ENCODE measurements around the gene CACNA1F.

The CACNA1F gene

DNA sequence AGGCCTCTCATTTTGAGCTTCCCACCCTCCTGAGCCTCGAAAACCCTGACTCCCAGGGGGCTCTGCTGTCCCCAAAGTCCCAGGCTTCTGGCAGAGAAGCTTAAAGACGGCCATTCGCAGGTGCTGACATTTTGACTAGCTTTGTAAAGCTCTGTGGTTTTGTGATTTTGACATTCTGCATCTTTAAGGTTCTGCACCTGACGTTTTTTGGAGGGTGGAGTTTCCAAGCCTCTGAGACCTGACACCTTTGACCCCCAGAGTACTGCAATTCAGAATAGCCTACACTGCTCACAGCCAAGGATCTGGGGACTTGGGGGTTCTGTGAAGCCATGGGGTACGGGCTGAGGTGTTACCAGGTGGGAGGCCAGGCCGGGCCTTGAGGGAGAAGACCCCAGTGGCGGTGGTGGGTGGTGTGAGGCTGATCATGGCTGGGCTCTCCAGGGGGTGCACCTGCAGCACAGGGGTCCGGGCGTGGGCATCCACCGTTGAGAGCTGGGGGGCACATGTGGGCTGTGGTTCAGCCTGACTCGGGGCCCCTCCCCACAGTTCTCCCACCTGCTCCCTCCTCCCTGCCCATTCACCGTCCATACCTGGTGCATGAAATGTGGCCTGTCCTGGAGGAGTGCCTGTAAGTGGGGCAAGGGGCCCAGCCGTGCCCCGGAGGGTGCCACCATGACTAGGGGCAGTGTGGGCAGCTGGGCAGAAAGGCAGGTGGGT is 24.1 kb upstream of the CACNA1F start:
- no peak for DNase-seq

DNA sequence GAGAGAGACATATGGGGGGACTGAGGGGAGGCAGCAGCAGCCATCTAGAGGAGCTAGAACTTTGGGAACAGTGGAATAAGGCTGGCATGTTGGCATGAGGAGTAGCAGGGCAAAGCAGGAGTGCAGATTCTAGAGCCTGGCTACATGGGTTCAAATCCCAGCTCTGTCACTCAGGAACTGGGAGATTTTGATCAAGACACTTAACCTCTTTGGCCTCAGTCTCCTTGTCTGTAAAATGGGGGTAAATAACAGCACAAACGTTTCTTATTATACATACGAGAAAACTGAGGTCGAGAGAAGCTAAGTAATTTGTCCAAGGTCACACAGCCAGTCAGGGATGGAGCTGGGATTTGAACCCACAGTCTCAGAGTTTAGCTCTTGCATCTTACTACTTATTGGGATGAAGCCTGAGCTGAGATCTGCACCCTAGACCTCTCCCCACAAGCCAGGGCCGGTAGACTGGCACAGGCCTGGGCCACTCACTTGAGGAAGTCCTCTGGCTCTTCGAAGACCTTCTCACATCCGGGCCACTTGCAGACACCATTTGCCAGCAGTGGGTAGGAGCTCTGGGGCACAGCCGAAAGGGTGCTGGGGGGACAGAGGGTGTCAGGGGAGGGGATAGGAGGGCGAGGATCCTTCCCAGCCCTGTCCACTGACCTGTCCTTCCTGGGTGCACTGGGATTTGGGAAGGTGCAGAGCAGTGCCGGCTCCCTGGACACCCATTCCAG is 23.3 kb upstream of the CACNA1F start:
- DNase-seq: no peak

DNA sequence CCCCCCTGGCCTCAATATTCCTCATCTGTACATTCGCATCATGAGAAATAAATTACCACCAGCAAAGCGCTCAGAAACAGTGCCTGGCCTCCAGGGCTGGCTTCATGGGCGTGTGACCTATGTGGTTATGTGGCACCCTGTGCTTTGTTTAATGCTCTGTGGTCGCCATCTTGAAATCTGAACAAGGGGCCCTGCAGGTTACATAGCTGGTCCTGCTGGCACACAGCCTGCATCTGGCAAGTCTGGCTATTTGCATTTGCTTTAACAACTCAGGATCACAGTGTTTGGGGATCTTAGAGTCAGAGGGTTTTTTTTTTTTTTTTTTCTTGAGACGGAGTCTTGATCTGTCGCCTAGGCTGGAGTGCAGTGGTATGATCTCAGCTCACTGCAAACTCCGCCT is 21.5 kb upstream of the CACNA1F start:
- DNase-seq: no peak

DNA sequence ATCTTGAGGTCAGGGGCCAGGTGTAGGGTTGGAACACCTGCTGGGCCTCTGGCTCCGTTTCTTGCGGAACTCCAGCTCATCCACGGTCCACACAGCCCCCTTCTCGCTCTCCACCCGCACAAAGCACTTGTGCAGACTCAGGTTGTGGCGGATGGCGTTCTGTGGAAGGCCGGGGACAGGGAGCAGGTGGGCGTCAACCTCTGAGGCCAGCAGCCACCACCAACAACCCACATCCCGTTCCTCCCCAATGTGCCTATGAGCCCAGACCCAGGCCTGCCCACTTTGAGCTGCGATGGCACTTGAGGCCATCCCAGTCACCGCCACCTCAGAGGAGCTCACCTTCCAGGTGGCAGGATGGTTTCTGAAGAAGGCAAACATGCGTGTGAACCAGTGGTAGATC is 18.2 kb upstream of the CACNA1F start:
- no peak for DNase-seq

DNA sequence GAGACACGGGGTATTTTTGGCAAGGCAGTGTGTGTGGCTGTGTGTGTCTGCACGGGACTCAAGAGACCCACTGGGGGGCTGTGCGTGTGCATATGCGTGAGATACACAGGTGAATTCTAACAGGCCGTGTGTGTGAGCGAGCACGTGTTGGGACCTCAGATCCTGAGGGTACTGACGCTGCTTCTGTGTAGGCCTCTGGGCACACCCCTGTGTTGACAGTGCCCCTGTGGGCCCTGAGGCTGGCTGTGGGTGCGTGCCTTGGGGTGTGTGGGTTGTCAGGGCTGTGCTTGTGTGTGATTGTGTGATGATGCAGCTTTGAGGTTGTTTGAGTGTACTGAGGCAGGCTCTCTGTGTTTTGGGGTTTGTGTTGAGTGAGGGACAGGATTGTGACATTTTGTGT is 17.4 kb upstream of the CACNA1F start:
- no peak for DNase-seq

DNA sequence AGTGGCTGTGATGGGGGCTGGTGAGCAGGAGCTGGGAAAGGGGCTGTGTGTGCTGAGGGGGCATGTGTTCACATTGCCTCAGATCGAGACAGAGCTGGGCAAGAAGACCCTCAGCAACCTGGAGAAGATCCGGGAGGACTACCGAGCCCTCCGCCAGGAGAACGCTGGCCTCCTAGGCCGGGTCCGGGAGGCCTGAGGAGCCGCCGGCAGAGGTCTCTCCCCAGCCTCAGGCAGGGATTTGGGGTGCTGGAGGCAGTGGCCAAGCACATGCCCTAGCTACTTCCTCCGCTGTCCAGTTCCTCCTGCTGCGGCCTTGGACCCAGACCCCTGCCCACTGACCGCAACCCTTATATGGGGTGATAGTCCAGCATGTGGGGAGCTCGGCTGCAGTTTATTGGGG is 16.9 kb upstream of the CACNA1F start:
- no peak for DNase-seq

DNA sequence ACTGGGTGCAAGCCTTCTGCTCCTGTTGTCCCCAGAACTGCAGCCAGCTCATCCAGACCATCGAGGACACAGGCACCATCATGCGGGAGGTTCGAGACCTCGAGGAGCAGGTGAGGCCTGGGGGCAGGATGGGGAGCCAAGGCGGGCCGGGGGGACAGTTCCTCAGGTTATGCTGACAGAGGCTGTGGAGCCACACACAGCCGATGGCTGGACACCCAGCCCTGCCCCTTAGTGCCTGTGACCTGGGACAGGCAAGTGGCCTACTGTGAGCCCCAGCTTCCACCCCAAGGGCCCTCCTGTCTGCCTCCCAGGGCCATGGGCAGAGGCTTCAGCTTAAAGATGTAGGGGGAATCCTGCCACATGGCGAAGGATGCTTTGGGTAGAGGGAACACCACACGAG is 16.5 kb upstream of the CACNA1F start:
- no peak for DNase-seq

DNA sequence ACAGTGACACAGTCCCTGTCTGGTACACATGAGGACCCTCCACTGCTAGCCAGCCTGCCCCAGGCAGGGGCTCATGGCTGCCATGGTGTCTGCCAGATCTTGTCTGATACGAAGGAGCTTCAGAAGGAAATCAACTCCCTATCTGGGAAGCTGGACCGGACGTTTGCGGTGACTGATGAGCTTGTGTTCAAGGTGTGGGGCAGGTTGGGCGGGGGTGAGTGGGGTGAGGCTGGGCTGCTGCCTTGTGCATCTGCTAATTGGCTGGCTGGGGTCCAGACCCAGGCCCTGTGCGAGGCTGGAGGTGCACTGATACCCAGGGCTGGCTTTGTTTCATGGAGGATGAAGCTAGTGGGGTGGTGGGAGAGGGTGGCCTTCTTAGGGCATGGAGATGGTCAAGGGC is 15.9 kb upstream of the CACNA1F start:
- no peak for DNase-seq

DNA sequence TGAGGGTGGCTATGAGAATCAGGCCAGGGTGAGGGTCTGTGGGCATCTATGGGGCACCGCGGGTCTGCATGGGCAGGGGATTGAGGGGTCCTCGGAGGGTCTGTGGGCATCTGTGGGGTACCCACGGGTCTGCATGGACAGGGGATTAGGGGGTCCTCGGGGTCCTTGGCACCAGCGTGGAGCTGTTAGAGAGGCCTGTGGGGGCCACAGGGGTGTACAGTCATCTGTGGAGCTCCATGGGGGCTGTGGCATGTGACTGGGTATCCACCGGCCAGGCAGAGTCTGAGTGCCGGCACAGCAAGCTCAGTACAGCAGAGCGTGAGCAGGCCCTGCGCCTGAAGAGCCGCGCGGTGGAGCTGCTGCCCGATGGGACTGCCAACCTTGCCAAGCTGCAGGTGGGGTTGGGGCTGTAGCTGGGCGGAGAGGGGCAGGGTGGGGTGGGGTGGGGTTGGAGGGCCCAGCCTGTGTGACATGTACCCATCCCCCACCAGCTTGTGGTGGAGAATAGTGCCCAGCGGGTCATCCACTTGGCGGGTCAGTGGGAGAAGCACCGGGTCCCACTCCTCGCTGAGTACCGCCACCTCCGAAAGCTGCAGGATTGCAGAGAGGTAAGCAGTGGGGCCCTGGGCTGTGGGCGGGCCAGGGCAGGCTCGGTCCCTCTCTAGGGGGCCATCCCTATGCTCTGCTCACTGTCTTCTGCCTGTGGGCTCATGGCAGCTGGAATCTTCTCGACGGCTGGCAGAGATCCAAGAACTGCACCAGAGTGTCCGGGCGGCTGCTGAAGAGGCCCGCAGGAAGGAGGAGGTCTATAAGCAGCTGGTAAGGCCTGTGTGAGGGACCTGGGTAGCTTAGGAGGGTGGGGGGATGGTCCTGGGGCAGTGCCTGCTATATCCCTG is 15.0 kb upstream of the CACNA1F start:
- no peak for DNase-seq

DNA sequence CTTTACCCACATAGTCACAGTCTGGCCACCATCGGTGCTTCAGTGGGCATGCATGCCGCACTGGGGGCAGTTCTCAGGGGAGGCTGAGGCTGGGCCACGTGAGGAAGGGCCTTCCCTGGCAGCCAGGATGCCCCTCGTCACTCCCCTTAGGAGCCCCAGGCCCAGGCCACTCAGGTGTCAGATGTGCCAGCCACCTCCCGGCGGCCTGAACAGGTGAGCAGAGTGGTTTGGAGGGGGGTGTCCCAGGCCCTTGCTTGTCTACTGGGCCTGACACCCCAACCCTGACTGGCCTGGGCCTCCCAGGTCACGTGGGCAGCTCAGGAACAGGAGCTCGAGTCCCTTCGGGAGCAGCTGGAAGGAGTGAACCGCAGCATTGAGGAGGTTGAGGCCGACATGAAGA is 14.2 kb upstream of the CACNA1F start:
- DNase-seq: no peak

DNA sequence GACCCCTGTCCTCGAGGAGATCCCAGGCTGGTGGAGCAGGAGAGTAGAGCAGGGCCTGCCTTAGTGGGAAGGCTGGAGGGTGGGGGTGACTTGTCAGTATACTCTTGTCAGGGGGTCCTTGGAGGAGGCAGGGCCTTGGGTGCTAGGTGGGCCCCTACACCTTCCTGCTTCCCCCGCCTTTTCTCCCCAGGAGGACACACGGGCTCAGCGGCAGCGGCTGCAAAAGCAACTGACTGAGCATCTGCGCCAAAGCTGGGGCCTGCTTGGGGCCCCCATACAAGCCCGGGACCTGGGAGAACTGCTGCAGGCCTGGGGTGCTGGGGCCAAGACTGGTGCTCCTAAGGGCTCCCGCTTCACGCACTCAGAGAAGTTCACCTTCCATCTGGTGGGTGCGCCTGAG is 13.4 kb upstream of the CACNA1F start:
- no peak for DNase-seq

DNA sequence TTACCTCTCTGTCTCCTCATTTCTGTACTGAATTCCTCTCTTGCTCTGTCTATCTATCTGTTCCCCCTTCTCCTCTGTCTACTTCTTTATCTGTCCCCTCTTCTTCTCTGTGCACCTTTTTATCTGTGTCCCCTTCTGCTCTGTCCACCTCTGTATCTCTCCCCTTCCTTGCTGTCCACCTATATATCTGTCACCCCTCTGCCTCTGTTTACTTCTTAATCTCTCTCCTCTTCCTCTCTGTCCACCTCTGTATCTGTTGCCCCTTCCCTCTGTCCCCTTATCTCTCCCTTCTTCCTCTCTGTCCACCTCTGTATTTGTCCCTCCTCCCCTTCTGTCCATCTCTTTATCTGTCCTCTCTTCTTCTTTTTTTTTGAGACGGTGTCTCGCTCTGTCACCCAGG is 11.1 kb upstream of the CACNA1F start:
- DNase-seq: no peak

DNA sequence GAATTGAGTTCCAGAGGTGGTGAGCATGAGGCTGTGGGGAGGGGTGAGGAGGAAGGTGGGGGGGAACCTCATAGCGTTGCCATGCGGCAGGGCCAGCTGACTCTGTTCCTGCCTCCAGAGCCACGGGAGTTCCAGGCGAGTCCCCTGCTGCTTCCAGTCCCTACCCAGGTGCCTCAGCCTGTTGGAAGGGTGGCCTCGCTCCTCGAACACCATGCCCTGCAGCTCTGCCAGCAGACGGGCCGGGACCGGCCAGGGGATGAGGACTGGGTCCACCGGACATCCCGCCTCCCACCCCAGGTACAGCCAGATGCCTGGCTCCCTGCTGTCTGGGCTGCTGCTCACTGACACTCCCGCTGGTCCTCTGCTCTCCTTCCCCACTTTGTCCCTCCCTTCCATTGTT is 10.0 kb upstream of the CACNA1F start:
- DNase-seq: no peak

DNA sequence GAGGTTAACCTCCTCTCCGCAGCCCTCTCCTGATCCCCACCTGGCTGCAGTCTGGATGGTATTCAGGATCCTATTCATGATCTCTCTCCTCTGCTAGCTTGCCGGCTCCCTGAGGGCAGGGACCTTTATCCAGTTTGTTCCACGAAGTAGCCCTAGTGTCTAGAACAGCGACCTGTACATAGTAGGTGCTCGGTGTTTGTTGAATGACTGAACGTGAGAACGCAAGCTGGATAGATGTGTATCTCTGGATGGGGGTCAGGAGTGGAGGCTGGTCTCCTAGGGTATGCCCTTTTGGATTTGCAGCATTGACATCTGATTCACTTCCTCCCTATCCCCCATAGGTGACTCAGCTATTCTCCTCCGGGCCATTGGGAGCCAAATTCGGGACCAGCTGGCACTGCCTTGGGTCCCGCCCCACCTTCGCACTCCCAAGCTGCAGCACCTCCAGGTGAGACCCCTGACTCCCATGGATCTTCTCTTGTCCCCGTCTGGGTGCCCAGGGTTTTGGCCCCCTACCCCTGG is 9.5 kb upstream of the CACNA1F start:
- DNase-seq: no peak

DNA sequence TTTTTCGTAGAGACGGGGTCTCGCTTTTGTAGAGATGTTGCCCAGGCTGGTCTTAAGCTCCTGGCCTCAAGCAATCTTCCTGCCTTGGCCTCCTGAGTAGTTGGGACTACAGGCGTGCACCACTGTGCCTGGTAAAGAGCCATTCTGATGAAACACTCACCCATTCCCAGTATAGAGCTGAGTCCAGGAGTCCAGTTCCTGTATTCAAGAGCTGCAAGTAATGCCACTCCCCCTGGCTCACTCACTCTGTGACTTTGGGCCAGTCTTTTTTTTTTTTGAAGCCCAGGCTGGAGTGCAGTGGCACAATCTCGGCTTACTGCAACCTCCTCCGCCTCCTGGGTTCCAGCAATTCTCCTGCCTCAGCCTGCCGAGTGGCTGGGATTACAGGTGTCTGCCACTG is 5.6 kb upstream of the CACNA1F start:
- DNase-seq: no peak

DNA sequence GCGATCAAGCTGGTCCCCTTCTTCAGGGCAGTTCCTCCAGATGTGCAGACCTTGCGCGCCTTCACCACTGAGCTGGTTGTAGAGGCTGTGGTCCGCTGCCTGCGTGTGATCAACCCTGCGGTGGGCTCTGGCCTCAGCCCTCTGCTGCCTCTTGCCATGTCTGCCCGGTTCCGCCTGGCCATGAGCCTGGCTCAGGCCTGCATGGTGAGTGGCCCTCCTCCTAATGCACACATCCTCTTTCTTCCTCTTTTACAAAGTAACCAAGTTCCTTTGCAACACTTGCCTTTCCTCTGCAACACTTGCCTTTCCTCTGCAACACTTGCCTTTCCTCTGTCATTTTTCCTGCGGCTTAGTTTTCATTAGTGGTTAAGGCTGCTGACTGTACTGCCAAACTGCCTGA is 3.9 kb upstream of the CACNA1F start:
- peak in 1 of 2 donors; percentile 21 for DNase-seq

DNA sequence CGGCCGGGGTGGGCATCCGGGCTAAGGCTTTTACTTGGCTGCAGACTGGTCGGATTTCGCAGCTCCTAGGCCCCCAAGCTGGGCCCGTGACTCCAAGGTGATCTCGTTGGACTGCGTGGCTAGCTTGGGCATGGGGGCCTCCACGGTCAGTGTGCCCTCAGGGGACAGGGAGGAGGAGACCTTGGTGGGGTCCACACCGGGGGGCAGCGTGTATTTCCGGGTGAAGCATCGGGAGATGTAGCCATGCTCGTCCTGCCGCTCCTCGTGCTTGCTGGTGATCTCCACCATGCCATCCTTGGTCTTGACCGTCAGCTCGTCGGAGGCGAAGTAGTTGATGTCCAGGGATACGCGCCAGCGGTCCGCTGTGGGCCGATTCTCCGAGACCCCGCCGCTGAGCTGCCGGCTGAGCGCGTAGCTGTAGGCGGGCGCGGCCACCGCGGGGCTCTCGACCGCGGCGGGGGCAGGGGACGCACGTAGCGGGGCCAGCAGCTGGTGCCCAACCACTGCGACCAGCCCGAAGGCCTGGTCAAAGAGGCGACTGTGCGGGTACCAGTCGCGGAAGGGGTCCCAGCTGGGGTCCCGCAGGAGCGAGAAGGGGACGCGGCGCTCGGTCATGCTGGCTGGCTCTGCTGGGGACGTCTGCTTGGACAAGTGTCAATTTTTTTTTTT is 881 bp upstream of the CACNA1F start:
- DNase-seq: no peak

DNA sequence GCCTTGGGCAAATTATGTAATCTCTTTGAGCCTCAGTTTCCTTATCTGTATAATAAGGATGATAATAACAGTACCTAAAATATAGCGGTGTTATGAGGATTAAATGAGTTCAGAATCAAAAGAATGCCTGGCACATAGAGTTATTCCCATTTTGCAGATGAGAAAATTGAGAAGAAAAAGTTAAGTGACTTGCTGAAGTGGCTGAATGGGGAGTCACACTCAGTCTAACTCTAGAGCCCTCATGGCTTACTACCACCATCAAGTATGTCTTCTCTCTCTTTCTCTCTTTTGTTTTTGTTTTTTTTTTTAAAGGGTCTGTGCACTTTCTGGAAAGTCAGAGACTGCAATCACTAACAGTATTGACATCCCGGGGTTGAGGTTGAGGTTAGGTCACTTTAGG is 615 bp downstream of the CACNA1F start:
- no peak for DNase-seq

DNA sequence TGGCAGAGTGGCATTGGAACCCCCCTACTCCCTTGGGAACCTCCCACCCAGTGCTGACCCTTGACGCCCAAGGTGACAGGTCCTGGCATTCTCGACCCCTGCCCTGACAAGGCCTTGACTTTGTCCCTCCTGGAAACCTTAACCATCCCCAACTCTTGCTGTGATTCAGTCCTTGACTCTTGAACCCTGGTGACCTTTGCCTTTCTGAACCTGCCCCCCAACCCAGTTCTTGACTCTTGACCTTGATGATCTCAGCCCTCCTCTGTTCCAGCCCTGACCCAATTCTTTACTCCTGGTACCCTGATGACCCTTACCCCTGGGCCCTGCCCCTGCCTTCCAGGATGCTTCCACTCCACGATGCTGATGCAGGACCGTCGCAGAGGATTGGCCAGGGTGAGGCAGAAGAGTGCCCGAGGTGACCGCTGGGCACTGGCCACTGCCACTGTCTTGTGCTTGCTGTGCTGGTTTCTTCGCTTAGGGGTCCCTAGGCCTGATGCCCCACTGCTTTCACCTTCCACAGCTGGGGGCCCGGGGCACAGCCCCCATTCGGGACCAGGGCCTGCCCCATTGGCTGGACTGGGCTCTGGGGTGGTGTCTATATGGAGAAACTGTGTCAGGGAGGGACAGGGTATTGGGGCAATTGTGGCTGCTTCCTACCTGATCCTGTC is 1.7 kb downstream of the CACNA1F start:
- no peak for DNase-seq

DNA sequence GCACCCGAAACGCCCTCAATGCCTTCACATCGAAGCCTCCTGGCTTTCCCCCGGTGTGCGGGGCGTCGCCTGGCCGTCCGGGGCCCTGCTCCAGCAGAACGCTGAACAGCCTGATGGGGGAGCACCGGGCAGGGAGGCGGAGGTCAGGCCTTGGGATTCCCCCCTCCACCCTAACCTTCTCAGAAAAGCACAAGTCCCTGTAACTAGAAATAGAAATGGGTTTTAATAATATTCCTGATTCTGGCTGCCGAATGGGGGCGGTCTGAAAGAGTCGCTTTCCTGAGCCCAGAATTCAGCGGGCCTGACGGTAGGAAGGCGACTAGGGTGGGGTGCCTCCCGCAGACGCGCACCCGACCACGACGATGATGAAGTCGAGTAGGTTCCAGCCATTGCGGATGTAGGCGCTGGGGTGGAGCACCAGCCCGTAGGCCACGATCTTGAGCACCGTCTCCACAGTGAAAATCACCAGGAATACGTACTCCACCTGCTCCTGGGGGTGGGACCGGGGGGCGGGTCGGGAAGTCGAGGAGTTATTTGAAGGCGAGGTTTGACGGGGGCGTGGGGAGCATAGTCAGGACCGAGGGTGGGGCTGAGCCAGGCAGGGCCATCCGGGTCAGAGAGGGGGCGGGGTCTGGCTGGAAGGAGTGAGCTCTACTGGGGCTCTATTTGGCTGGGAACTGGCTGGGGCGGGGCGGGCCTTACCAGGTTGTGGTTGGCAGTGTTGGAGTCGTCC is 2.5 kb downstream of the CACNA1F start:
- peak; percentile 69 to 71 for DNase-seq

DNA sequence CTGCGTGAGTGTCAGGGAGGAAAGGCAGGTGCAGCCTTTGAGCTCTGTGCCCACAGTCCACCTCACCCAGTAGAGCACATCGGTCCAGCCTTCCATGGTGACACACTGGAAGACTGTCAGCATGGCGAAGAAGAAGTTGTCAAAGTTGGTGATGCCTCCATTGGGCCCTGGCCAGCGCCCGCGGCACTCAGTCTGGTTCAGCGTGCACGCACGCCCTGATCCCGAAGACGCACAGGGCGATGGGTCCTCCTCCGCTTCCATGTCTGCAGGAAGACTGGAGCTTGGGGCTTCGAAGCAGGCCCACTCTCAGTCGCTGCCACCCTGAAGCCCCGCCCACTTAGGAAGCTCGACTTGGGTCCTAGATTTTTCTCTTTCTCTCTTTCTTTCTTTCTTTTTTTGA is 5.0 kb downstream of the CACNA1F start:
- no peak for DNase-seq

DNA sequence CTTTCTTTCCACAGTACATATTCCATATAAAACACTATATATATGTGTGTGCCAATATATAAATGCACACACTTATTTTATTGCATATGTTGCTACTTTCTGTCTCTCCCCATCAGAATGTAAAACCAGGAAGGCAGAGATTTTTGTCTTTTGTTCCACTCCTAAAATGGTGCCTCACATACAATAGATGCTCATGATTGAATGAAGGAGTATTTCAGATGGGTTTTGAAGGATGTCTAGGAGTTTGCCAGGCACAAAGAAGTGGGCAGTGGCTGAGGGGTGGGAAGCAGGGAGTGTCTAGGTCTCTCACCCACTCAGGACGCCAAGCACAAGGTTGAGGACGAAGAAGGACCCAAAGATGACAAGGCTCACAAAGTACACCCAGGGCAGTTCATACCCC is 5.4 kb downstream of the CACNA1F start:
- no peak for DNase-seq
